ENCODE results near the gene COPZ2. TPM values are rescaled to one million over a fixed set of nuclear protein-coding genes. Genes with fewer than 3 reads are reported as not detected.
A peak's percentile ranks its signal among the peaks of the same experiment; 100 is the strongest.
"Not testable (repeated sequence)": the region's sequence is repeated elsewhere in the genome, so short reads cannot be mapped to it uniquely, and the experiment has no call there.

COPZ2 gene
- total RNA-seq, 2 donors from 2014 or later = 7.0 to 43.5 TPM

- no peaks in the 10 kb centered on the region for H3K9me3 ChIP-seq
- no peak overlapping the region for H3K4me3 ChIP-seq
- H3K36me3 ChIP-seq (replicated peaks in 1 of 2; ENCODE audit: insufficient read depth in 1 of 2, low read depth in 2 of 2) = no peaks in the 10 kb centered on the region
- no peaks in the 10 kb centered on the region for H3K27me3 ChIP-seq
- WGBS, 2 donors = 84 to 92% methylated on average over 4 of the region's 4 CpGs
- DNase-seq = no peak
- no peak for TF ChIP-seq POLR2A (IDR thresholded peaks at IDR 0.05)
- no peak for TF ChIP-seq CTCF (IDR thresholded peaks at IDR 0.05)
- intact Hi-C loops (cut with DNase I) = no loop called here
- peak overlapping the region in 1 of 4 donors; percentile 95 for H3K27ac ChIP-seq
- H3K4me1 ChIP-seq = peaks cover 33% of the 10 kb centered on the region
- ATAC-seq = no peak
Observed at GRCh38 chr17:48044851-48045250, 7.3 kb upstream of the COPZ2 start.

- H3K36me3 ChIP-seq (replicated peaks in 1 of 2; ENCODE audit: insufficient read depth in 1 of 2, low read depth in 2 of 2) = no peaks in the 10 kb centered on the region
- no peaks in the 10 kb centered on the region for H3K27me3 ChIP-seq
- ATAC-seq (no peak), DNase-seq (no peak)
- H3K4me3 ChIP-seq = no peak overlapping the region
- no peak overlapping the region for H3K27ac ChIP-seq
- WGBS, 2 donors = 75 to 80% methylated on average over 2 of the region's 2 CpGs
- no peaks in the 10 kb centered on the region for H3K9me3 ChIP-seq
- intact Hi-C loops (cut with DNase I) = no loop called here
- TF ChIP-seq CTCF (IDR thresholded peaks at IDR 0.05) (no peak), POLR2A (IDR thresholded peaks at IDR 0.05) (no peak)
- H3K4me1 ChIP-seq = peaks cover 24% of the 10 kb centered on the region
Observed at GRCh38 chr17:48043176-48043575, 5.6 kb upstream of the COPZ2 start.

- H3K4me1 ChIP-seq = peaks cover 15% of the 10 kb centered on the region
- 84 to 92% methylated on average over 2 of the region's 2 CpGs for WGBS, 2 donors
- no peaks in the 10 kb centered on the region for H3K36me3 ChIP-seq (replicated peaks in 1 of 2; ENCODE audit: insufficient read depth in 1 of 2, low read depth in 2 of 2)
- DNase-seq (no peak), ATAC-seq (no peak)
- intact Hi-C loops (cut with DNase I) = no loop called here
- no peaks in the 10 kb centered on the region for H3K9me3 ChIP-seq
- no peak for TF ChIP-seq POLR2A (IDR thresholded peaks at IDR 0.05)
- no peak for TF ChIP-seq CTCF (IDR thresholded peaks at IDR 0.05)
- H3K27ac ChIP-seq = no peak overlapping the region
- H3K27me3 ChIP-seq = no peaks in the 10 kb centered on the region
- H3K4me3 ChIP-seq = no peak overlapping the region
Observed at GRCh38 chr17:48038687-48039086, 1.1 kb upstream of the COPZ2 start.

GRCh38 chr17:48037838-48038323 lies 284 bp upstream of the COPZ2 start:
- Histone ChIP-seq H3K4me1 (peaks cover 15% of the 10 kb centered on the region), H3K36me3 (replicated peaks in 1 of 2; ENCODE audit: insufficient read depth in 1 of 2, low read depth in 2 of 2) (no peaks in the 10 kb centered on the region), H3K4me3 (no peak overlapping the region), H3K27ac (no peak overlapping the region), H3K9me3 (no peaks in the 10 kb centered on the region), H3K27me3 (no peaks in the 10 kb centered on the region)
- TF ChIP-seq POLR2A (IDR thresholded peaks at IDR 0.05) (no peak), CTCF (IDR thresholded peaks at IDR 0.05) (no peak)
- ATAC-seq (peak; percentile 31), DNase-seq (no peak)
- intact Hi-C loops (cut with DNase I) = no loop called here
- WGBS, 2 donors = 13 to 19% methylated on average over 7 to 14 of the region's 19 CpGs

GRCh38 chr17:48036693-48037035 lies 933 bp downstream of the COPZ2 start:
- Histone ChIP-seq H3K4me1 (peaks cover 15% of the 10 kb centered on the region), H3K27ac (peak overlapping the region in 2 of 4 donors; percentile 0 to 4), H3K9me3 (no peaks in the 10 kb centered on the region), H3K27me3 (no peaks in the 10 kb centered on the region), H3K4me3 (peak overlapping the region in 1 of 2 donors; percentile 45), H3K36me3 (replicated peaks in 1 of 2; ENCODE audit: insufficient read depth in 1 of 2, low read depth in 2 of 2) (no peaks in the 10 kb centered on the region)
- ATAC-seq = no peak
- no peak for DNase-seq
- TF ChIP-seq CTCF (IDR thresholded peaks at IDR 0.05) (no peak), POLR2A (IDR thresholded peaks at IDR 0.05) (no peak)
- WGBS, 2 donors = 5 to 43% methylated on average over 3 to 6 of the region's 6 CpGs
- intact Hi-C loops (cut with DNase I) = no loop called here

GRCh38 chr17:48034734-48035133 lies 2.9 kb downstream of the COPZ2 start:
- ATAC-seq; H3K27ac ChIP-seq; H3K4me3 ChIP-seq; H3K27me3 ChIP-seq; H3K9me3 ChIP-seq; DNase-seq; H3K36me3 ChIP-seq (replicated peaks in 1 of 2; ENCODE audit: insufficient read depth in 1 of 2, low read depth in 2 of 2): not testable (repeated sequence)
- intact Hi-C loops (cut with DNase I) = loop anchor here (5.0 kb wide), 1 partner anchor 38 kb away; no protein-coding TSS in a partner anchor
- 87 to 94% methylated on average over 12 of the region's 12 CpGs for WGBS, 2 donors
- H3K4me1 ChIP-seq = peaks cover 15% of the 10 kb centered on the region
